Dedifferentiated amniotic fluid mesenchymal stem cell (primary cell): ENCODE measurements around the gene PARD6A.
"Not testable (repeated sequence)": the region's sequence is repeated elsewhere in the genome, so short reads cannot be mapped to it uniquely, and the experiment has no call there.

ENCODE experiments used
- DNase-seq: peaks from one replicate; pipeline ENCODE4 v3.0.0-alpha.2; 2016; ENCODE audit errors: extremely low spot score

Gene PARD6A

DNA sequence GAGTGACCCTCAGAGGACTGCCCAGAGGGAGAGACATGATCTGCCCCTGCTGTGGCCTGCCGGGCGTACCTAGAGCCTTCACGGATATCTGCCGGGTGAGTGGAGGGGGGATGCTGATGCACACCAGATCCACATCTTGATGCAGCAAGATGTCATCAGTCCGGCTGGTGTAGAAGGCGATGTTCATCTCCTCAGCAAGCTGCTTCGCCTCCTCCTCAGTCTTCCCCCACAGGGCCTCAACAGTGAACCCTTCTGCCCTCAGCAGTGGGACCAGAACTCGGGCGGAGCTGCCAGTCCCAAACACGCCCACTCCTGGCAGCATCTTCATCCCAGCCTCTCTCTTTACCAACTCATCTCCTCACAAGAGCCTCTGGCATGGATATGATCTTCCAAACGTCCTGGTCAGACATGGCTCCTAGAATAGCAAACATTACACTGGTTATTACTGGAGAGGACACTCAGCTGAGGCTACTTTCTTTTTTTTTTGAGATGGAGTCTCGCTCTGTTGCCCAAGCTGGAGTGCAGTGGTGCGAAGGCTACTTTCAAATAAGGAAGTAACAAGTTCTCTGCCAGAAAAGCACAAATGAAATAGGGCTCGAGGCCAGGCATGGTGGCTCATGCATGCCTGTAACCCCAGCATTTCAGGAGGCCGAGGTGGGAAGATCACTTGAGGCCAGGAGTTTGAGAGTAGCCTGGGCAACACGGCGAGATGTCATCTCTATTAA, 24.8 kb downstream of the PARD6A start:
- no peak for DNase-seq

DNA sequence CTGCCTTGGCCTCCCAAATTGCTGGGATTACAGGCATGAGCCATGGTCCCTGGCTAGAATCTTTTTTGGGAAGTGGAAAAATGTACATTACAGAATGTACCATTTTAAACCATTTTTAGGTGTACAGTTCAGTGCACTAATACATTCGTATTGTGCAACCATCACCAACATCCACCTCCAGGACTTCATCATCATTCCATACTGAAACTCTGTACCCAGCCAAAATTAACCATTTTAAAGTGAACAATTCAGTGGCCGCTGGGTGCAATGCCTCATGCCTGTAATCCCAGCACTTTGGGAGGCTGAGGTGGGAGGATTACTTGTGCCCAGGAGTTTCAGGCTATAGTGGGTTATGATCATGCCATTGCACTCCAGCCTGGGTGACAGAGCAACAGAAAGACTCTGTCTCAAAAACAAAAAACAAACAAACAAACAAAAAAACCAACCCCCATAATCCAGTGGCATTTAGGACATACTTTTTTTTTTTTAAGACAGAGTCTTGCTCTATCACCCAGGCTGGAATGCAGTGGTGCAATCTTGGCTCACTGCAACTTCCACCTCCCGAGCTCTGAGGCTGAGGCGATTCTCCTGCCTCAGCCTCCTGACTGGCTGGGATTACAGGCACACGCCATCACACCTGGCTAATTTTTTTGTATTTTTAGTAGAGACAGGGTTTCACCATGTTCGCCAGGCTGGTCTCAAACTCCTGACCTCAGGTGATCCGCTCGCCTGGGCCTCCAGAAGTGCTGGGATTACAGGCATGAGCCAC, 32.9 kb downstream of the PARD6A start:
- not testable (repeated sequence) for DNase-seq

DNA sequence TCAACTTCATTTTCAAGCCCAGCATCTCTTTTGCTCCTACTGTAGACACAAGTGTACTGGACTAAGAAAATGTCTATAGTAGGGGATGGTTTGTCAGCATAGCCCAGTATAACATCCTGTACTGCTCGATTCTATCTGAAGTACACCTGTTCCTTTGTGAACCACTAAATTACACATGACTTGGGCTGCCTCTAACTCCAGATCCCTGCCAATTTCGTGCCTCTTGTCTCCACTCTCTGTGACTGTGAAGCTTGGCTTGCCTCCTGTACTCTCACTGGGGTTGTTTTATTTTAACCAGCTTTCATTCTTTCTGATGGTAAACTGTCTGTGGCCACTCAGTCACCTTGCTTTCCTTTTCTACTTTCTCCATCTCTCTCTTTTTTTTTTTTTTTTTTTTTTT, 33.9 kb downstream of the PARD6A start:
- no peak for DNase-seq

DNA sequence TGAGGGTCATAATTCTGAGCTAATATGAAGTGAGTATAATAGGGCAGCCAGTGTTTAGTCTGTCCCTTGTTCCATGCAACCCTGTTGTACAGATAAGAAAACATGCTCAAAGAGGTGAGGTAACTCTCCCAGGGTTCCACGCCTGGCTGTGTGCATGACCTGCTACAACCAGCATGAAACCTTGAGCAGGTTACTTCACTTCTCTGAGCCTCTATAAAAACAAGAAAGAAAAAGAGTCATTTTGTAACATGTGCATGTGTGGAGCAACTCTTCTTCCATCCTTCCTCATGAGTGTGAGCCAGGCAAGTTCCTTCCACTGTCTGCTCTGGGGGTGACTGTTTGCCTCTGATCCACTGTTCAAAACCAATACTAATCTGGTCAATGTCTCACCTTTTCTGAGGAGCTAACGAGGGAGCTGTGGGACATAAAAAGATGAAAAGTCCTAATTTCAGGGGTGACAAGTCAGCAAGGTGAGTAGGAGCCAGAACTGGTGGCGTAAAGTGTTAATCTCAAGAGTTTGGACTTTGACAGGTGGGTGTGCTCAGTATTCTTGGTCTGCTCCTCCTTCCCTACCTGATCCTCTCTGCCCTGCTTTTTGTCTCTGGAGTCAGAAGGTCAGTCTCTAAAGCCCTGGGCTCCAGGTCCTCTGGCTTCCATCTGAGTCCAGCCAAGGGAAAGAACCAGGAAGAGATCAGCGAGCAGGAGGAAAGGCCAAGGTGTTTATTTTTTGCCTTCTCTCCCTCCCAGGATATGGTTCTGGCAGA, 36.8 kb downstream of the PARD6A start:
- no peak for DNase-seq

DNA sequence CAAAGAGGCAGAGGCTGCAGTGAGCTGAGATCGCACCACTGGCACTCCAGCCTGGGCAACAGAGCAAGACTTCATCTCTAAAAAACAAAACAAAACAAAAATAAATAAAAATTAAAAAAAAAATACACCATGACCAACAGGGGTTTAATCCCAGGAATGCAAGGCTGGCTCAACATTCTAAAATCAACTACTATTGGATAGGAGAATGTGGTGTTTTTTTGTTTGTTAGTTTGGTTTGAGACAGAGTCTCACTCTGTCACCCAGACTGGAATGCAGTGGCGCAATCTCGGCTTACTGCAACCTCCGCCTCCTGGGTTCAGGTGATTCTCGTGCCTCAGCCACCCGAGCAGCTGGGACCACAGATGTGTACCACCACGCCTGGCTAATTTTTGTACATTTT, 38.5 kb downstream of the PARD6A start:
- DNase-seq: no peak

DNA sequence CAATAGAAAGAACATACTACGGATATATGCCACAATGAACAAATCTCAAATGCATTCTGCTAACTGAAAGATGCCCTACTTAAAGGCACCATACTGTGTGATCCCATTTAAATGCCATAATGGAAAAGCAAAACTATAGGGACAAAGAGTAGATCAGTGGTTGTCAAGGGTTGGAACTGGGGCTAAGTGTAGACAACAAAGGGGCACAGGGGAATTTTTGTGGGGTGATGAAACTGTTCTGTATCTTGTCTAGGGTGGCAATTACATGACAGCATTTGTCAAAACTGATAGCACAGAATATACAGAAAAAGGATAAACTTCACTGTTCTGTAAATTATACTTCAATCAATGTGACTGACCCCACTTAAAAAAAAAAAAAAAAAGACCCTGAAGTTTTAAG, 40.7 kb downstream of the PARD6A start:
- DNase-seq: no peak

DNA sequence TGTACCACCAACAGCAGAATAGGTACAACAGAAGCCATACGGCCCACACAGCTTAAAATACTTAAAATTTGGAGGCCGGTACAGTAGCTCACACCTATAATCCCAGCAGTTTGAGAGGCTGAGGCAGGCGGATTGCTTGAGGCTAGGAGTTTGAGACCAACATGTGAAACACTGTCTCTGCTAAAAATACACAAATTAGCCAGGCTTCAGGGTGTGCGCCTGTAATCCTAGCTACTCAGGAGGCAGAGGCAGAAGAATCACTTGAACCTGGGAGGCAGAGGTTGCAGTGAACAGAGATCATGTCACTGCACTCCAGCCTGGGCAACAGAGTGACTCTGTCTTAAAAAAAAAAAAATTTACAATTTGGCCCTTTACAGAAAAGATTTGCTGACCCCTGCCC, 41.4 kb downstream of the PARD6A start:
- no peak for DNase-seq

DNA sequence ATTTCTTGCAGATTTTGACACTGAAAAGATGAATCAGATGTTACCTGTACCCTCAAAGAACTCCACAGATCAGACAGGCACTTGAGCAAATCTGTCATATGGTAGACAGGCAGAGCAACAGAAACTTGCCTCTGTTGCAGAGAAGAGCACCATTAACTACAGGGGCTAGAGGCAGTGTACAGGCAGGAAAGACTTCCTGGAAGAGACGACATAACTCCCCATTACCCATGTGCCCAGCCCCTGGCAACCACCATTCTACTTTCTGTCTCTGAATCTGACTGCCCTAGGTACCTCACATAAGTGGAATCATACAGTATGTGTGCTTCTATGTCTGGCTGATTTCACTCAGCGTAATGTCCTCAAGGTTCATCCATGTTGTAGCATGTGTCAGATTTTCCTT, 42.9 kb downstream of the PARD6A start:
- DNase-seq: no peak

DNA sequence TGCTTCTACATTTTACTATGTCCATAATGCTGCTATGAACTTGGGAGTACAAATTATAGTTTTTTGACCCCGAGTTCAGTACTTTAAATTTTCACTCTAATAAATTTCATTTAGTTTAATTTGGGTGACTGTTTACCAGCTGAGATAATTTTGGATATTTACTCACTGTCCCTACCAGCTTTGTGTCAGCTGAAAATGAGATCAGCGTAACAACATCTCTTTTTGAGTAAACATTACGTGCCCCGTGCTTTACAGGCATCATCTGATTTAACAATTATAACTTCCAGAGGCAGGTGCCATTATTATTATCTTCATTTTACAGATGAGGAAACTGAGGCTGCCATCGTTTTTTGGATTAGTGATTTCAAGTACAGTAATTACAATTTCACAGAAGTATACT, 43.4 kb downstream of the PARD6A start:
- DNase-seq: no peak

DNA sequence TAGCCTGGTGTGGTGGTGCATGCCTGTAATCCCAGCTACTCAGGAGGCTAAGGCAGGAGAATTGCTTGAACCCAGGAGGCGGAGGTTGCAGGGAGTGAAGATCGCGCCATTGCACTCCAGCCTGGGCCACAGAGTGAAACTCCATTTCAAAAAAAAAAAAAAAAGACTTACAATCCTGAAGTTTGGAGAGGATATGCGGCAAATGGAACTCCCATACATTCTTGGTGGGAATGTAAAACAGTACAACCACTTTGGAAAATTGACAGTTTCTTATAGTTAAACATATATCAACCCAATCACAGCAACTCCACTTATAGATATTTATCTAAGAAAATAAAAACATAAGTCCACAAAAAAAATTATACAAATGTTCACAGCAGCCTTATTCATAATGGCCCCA, 46.5 kb downstream of the PARD6A start:
- DNase-seq: no peak

DNA sequence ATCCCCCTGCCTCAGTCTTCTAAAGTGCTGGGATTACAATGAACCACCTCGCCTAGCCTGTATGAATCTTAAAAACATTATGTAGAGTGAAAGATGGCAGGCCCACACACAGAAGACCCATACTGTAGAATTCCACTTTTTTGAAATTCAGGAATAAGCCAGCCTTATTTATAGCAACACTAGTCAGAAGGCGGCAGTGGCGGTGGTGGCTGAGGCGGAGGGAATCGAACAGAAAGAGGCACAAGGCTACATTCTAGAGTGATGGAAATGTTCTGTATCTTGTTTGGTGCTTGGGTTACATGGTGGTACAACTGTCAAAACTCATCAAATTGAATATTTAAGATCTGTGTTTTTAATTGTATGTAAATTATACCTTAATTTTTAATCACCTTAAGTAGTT, 47.0 kb downstream of the PARD6A start:
- no peak for DNase-seq

DNA sequence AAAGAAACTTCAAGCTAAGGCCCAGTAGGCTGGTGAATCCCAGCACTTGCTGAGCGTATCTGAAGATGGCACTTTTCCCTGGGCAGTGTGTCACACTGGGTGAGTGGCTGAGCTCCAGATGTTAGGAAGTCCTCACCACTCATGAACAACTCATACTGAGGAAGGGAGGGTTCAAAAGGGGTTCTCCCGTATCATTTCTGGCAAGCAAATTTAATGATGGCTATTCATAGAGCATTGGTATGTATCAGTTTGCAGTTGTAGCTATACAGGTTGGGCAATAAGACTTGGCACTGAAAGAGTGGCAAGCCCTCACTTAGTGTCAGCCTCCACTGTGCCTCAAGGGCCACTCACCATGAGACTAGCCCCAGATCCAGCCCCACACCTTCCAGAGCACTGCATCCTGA, 47.6 kb downstream of the PARD6A start:
- DNase-seq: no peak

DNA sequence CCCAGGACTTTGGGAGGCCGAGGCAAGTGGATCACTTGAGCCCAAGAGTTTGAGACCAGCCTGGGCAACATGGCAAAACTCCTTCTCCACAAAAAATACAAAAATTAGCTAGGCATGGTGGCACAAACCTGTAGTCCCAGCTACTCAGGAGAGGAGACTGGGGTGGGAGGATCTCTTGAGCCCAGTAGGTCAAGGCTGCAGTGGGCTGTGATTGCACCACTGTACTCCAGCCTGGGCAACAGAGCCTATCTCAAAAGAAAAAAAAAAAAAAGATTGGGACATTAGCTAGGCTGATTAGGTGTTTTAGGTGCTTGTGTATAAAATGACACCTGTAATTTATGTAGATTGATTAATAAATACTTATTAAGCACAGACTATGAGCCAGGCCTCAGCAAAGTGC, 48.3 kb downstream of the PARD6A start:
- DNase-seq: no peak

DNA sequence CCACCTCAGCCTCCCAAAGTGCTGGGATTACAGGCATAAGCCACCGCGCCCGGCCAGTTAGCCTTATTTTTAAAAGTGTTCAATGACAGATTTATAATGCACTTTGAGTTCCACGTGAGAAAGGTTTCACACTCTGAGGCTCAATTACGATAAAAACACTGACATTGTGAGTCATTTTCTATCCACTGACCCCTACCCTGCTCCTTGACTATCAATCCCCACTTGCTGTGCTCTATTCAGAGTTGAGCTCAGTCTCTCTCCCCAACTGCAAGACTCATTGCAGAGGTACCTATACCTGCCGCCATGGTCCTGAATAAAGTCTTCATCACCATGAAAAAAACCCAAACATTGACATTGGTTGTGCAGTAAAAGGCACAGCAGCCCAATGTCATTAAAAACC, 49.8 kb downstream of the PARD6A start:
- DNase-seq: no peak
